Adrenal gland (tissue), 5 donors: ENCODE data around the gene MBD4.

Experiments used
- POLR2A ChIP-seq, 2 donors: fragments of 450-650 bp; IDR thresholded peaks; one replicate each; pipeline ENCODE4 v1.6.1; 2017; ENCODE audit warnings: antibody characterized with exemption in 2 of 2, mild to moderate bottlenecking in 2 of 2, moderate library complexity in 1 of 2
- TF ChIP-seq, protein P1 (sequence below), 6 experiments: fragments of 450-650 bp in 4 of 6; fragments of 200-600 bp in 2 of 6; sonication (generic) in 1 of 6; IDR thresholded peaks; 1 replicate in 5 of 6; 2 replicates in 1 of 6; pipeline versions ENCODE4 v1.5.1 to v1.8.0; 2016 to 2021; ENCODE audit warnings: antibody characterized with exemption in 6 of 6, mild to moderate bottlenecking in 2 of 6, moderate library complexity in 1 of 6
- donor health status: DM: no; HTN: no; CAD: no.

DNA sequence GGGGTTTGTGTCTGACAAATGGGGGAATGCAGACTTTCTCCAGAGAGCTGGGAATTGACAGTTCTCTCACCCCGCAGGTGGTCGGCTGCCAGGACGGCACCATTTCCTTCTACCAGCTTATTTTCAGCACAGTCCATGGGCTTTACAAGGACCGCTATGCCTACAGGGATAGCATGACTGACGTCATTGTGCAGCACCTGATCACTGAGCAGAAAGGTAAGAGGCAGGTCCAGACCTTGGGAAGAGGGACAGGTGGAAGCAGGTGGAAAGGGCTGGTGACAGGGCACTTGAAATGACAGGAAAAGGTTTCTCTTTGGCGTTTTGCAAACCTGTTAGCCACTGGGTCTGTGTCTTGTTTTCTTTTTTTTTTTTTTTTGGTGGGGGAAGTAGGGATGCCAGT lies 36.8 kb upstream of the MBD4 start:
- TF ChIP-seq POLR2A (IDR thresholded peaks at IDR 0.05): no peak
- TF ChIP-seq, protein P1, sequence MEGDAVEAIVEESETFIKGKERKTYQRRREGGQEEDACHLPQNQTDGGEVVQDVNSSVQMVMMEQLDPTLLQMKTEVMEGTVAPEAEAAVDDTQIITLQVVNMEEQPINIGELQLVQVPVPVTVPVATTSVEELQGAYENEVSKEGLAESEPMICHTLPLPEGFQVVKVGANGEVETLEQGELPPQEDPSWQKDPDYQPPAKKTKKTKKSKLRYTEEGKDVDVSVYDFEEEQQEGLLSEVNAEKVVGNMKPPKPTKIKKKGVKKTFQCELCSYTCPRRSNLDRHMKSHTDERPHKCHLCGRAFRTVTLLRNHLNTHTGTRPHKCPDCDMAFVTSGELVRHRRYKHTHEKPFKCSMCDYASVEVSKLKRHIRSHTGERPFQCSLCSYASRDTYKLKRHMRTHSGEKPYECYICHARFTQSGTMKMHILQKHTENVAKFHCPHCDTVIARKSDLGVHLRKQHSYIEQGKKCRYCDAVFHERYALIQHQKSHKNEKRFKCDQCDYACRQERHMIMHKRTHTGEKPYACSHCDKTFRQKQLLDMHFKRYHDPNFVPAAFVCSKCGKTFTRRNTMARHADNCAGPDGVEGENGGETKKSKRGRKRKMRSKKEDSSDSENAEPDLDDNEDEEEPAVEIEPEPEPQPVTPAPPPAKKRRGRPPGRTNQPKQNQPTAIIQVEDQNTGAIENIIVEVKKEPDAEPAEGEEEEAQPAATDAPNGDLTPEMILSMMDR (IDR thresholded peaks at IDR 0.05): no peak
